NCI-H2227 (cell line): ENCODE results near the gene EMILIN3.
A peak's percentile ranks its signal among the peaks of the same experiment; 100 is the strongest.
"Not testable (repeated sequence)": the region's sequence is repeated elsewhere in the genome, so short reads cannot be mapped to it uniquely, and the experiment has no call there.

Experiments
- DNase-seq: peaks from one replicate; lab custom pipeline; 2025; ENCODE audit not compliant: unreplicated experiment; lab: John Stamatoyannopoulos, UW

Gene EMILIN3

DNA sequence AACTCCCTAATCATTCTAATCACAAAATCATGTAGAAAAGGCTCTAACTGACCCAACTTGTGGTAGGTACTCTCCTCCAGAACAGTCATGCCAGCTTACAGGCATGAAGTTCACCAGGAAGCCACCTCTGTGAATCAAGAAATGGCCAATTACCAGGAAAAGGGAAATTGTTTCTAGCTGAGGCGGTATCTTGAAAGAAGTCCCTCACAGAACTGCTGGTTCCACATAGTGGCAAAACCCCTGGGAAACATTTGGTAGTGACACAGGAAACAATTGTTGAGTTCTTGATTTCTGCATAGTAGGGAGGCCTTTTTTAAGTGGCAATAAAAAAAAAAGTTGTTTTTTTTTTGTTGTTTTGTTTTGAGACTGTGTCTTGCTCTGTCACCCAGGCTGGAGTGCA lies 45.6 kb downstream of the EMILIN3 start:
- DNase-seq: no peak

DNA sequence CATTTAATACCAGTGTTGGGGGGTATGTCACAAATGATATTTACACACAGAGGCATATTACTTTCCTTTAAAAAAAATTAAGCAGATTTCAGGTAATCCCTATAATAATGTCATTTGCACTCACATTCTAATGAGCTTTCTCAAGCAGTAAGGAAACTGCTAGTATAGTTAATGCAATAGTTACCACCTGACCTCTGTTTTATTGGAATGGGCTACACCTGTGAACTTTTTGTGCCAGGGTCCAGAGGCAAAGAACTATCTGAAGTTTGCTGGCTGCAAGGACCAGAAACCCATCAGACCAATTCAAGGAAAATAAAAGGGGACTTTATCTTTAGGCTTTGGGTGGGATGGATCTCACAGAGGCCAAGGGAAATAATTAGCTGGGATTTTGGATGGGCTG lies 46.2 kb downstream of the EMILIN3 start:
- no peak for DNase-seq

- peak; percentile 51 for DNase-seq
These were observed 48.4 kb downstream of the EMILIN3 start for GRCh38 chr20:41318271-41318649.

DNA sequence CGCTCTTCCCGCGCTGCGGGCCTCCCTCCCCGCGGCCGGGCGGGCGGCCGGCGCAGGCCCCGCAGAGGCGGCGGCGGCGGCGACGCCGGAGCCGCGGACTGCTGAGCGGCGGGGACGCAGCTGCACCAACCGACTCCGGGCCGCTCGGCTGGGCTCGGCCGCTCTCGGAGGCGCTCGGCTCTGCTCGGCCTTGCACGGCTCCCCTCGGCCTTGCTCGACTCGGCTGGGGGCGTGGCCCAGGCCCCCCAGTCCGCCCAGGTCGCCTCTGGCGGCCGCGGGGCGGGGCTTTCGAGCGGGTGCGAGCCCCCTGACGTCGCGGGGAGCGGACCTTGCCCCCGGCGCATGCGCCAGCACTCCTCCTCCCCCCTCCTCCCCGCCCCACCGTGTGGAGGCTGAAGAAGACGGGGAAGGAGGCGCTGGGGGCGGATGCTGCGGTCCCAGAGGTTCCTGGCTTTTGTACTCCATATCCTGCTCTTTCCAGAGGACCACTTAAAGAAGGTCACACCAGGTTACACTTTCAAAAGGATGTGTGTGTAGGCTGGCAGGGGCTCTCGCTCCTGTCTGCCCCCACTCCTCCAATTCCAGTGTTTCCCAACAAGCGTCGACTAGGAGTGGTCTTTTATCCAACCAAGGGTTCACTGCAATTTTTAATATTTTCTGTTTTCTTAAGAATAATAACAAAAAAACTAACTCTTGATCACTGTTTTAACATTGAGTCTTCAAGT lies 48.9 kb downstream of the EMILIN3 start, which contains the start of gene ZHX3:
Gene ZHX3, minus strand, starts transcription at position 186 of the 725 bp plus-strand sequence. CDS start 112,815 bp downstream, outside the sequence.
- peak; percentile 99 for DNase-seq

DNA sequence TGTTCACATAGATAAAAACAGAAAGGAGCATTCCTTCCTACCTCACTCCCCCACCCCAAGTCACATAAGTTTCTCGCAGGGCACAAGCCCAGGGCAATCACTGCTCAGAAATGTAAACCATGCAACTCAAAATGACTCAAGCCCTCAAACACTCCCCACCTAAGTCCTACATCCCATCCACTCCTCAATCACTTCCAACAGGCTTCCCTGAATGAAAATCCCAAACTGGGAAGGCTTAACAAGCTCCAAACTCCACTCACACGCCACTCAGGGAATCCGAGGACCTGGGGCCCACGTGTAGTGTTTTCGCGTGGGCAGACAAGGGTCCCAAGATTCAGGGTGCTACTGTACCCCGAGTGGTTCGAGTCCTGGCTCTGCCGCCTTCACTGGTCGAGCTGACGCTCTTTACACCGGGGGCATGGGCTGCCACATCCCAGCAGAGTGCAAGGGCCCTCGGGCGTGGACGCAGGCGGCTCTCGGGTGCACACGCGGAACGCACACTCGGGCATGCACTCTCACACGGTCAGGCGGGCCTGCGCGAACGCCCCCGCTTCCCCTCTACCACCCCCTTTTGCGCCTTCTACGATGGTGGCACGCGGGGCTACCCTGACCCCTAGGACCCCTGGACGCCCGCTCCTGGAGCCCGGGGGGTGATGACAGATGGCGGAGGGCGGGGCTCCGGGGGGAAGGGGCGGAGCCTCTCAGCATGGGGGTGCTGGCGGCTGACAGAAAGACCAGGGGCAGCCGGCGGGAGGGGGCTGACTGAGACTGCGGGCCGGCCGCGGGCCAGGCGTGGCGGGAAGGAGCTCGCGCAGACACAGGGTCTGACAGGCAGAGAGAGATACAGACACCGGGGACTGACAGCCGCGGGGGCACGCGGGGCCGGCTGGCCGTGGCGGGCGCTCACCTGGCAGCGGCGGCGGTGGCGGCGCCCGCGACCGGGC lies 49.7 kb downstream of the EMILIN3 start:
- DNase-seq: peak; percentile 71

DNA sequence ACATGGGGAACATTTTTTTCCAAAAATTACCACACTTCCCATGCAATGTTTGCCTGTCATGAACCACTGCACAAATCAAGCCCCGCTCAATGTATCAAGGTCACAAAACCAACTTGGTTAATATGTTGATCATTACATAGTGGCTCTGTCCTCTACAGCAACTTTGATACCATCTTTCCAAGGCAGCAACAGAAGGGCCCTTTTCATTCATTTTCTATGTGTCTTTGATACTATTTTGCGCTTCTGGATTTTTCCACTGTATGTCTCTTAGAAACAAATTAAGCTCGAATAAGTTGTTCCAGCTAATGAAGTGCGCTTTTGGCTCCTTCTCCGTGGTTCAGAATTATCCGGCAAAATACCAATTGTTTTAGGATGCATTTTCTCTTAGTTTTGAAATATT lies 50.6 kb downstream of the EMILIN3 start:
- DNase-seq: no peak

DNA sequence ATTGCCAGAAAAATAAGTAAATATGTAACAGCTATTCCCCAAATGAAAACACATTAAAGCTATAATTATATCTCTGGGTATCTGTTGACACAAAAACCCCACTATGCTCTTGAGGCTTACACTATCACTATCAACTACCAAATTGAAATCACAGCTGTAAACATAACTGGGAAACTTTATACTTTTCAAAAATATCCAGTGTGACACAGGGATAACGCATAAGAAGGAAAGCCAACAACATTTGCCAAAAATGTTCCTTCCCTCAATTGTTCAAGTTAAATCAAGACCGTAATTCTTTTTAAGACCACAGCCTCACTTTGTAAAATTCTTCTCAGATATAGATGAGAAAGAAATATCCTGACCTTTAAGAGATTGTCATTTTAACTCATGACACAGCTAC lies 52.2 kb downstream of the EMILIN3 start:
- no peak for DNase-seq

GRCh38 chr20:41312009-41312408 lies 54.6 kb downstream of the EMILIN3 start:
- DNase-seq: not testable (repeated sequence)
